Naive thymus-derived CD4-positive, alpha-beta T cell (primary cell): ENCODE results near the gene ADARB1. TPM values are rescaled to one million over a fixed set of nuclear protein-coding genes. Genes with fewer than 3 reads are reported as not detected.

Source experiments
- ATAC-seq: fragments of 150-1000 bp; cut with Tn5 transposase; 2 replicates; pipeline ENCODE4 v1.10.0; 2021; ENCODE audit warnings: mild to moderate bottlenecking, moderate library complexity
- CTCF ChIA-PET: fragments of 350-600 bp; sonication (Branson Sonifier 250); formaldehyde crosslinking; loops from one replicate; lab custom pipeline; 2021; ENCODE audit warnings: antibody characterized with exemption; lab: Charles Lee
- POLR2A ChIA-PET: fragments of 350-600 bp; sonication (Branson Sonifier 250); formaldehyde crosslinking; loops from one replicate; lab custom pipeline; 2021; ENCODE audit warnings: antibody characterized with exemption, inconsistent platforms; lab: Charles Lee
- DNase-seq, 9 donors: peaks; one replicate each; pipeline versions ENCODE4 v3.0.0 to v3.0.0-alpha.2; 2020 to 2022; ENCODE audit warnings: mixed read lengths in 1 of 9
- H3K27ac ChIP-seq: one replicate; pipeline ENCODE4 v1.7.0; 2013; ENCODE audit warnings: mild to moderate bottlenecking, low read depth, low read length, moderate library complexity
- H3K27me3 ChIP-seq, 2 donors: one replicate each; pipeline ENCODE4 v1.7.0; 2013; ENCODE audit warnings: low read length in 2 of 2, mild to moderate bottlenecking in 2 of 2, moderate library complexity in 2 of 2; ENCODE audit not compliant: control insufficient read depth in 2 of 2, insufficient read depth in 2 of 2
- H3K36me3 ChIP-seq, 3 experiments: 1 replicate in 2 of 3; 2 replicates in 1 of 3; pipeline ENCODE4 v1.7.0; 2013; ENCODE audit warnings: low read length in 3 of 3, mild to moderate bottlenecking in 3 of 3, moderate library complexity in 1 of 3; ENCODE audit not compliant: insufficient read depth in 3 of 3, control insufficient read depth in 2 of 3
- H3K4me1 ChIP-seq, 2 donors: one replicate each; pipeline ENCODE4 v1.7.0; 2013; ENCODE audit warnings: low read length in 2 of 2, mild to moderate bottlenecking in 2 of 2, moderate library complexity in 1 of 2; ENCODE audit not compliant: control insufficient read depth in 2 of 2, insufficient read depth in 2 of 2
- H3K4me3 ChIP-seq: 2 replicates; pipeline ENCODE4 v1.7.0; 2013; ENCODE audit warnings: mild to moderate bottlenecking, low read length
- H3K9me3 ChIP-seq, 3 experiments: 1 replicate in 2 of 3; 2 replicates in 1 of 3; pipeline ENCODE4 v1.7.0; 2013; ENCODE audit warnings: low read length in 3 of 3; ENCODE audit not compliant: control insufficient read depth in 2 of 3
- H3K27ac Mint-ChIP-seq, 9 donors: one replicate each; pipeline ENCODE4 v1.8.0; 2020 to 2022; ENCODE audit warnings: mixed read lengths in 9 of 9, mild to moderate bottlenecking in 8 of 9, moderate library complexity in 5 of 9, inconsistent platforms in 2 of 9
- H3K27me3 Mint-ChIP-seq, 5 donors: one replicate each; pipeline ENCODE4 v1.8.0; 2021 to 2022; ENCODE audit warnings: mixed read lengths in 5 of 5, mild to moderate bottlenecking in 1 of 5
- H3K36me3 Mint-ChIP-seq, 5 donors: one replicate each; pipeline ENCODE4 v1.8.0; 2020 to 2022; ENCODE audit warnings: mixed read lengths in 5 of 5, mild to moderate bottlenecking in 3 of 5, inconsistent platforms in 1 of 5
- H3K4me1 Mint-ChIP-seq, 7 donors: one replicate each; pipeline ENCODE4 v1.8.0; 2020 to 2022; ENCODE audit warnings: mixed read lengths in 7 of 7, mild to moderate bottlenecking in 3 of 7, inconsistent platforms in 1 of 7
- H3K4me3 Mint-ChIP-seq, 10 donors: one replicate each; pipeline ENCODE4 v1.8.0; 2020 to 2022; ENCODE audit warnings: mild to moderate bottlenecking in 10 of 10, mixed read lengths in 10 of 10, moderate library complexity in 6 of 10, inconsistent platforms in 2 of 10
- H3K9me3 Mint-ChIP-seq, 11 donors: one replicate each; pipeline ENCODE4 v1.8.0; 2020 to 2022; ENCODE audit warnings: mixed read lengths in 11 of 11, mild to moderate bottlenecking in 4 of 11, inconsistent platforms in 1 of 11, moderate library complexity in 1 of 11
- intact Hi-C, 2 donors: fragments of 100-400 bp; cut with micrococcal nuclease; formaldehyde crosslinking; loops; one replicate each; pipeline ENCODE4 v1.15.1; 2023
- polyA plus RNA-seq, 2 donors: library from polyadenylated mRNA; unstranded; fragments of 300-500 nt; fragmentation: Illumina TruSeq; gene quantifications; one replicate each; pipeline ENCODE4 v1.2.3, GENCODE V29; 2021
- total RNA-seq, 6 experiments: library from RNA in 5 of 6; stranded (reverse) in 5 of 6; gene quantifications; 1 replicate in 5 of 6; 2 replicates in 1 of 6; pipeline ENCODE4 v1.2.3 and lab custom pipeline; 2021 to 2026

Gene ADARB1
- total and polyA plus RNA-seq, 7 experiments from 2014 or later, result 6.2 to 52.2 (median 38.4) TPM

GRCh38 chr21:45029298-45029947 lies 45.0 kb upstream of the ADARB1 start:
- Mint-ChIP-seq H3K4me3 (no peak overlapping the region), H3K4me1 (peaks cover 0 to 5% (median 0%) of the 10 kb centered on the region in 7 donors), H3K27ac (no peak overlapping the region), H3K36me3 (no peaks in the 10 kb centered on the region), H3K27me3 (peaks cover 0 to 11% (median 4%) of the 10 kb centered on the region in 5 donors), H3K9me3 (peaks cover 0 to 8% (median 3%) of the 10 kb centered on the region in 11 donors)
- Histone ChIP-seq H3K36me3 (no peaks in the 10 kb centered on the region), H3K27ac (no peak overlapping the region), H3K4me3 (no peak overlapping the region), H3K9me3 (no peaks in the 10 kb centered on the region), H3K4me1 (no peaks in the 10 kb centered on the region), H3K27me3 (no peaks in the 10 kb centered on the region)
- CTCF ChIA-PET, result no interaction called here
- no peak for ATAC-seq
- DNase-seq, result no peak
- POLR2A ChIA-PET, result interaction anchor here (0.6 kb wide), 1 partner anchor 304 kb away, joined by 3 read pairs; no protein-coding TSS in a partner anchor
- intact Hi-C loops, result no loop called here

DNA sequence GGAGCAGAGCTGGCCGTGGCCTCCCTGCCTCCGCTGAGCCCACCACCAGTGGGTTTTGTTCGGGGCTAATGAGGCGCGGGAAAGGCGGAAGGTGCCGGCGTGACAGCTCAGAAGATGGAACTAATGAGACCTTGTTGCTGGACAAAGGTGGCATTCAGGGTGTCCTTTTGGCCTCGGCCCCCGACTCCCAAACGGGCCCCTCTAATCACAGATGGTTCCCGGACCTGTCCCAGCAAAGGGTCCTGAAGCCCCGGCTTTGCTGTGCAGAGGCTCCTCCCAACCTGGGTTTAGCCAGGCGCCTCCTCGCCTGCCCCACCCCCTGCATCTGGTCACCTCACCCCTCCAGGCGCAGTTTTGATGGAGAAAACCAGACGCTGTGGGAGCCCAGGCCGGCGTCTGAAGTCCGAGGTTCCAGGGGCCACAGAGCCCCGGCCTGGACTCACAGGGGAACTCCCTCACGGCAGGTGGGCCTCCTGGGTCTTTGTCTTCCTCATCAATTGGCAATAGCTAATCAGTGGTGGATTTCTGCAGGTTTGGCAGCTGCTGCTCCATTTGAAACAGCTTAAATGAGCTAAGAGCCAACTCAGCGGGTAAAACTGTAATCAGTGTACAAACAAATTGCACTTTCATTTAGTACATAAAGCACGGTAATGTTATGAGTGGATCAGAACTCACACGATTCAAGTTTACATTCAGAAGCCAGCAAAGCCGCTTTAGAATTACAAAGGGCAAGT lies 44.3 kb upstream of the ADARB1 start:
- ChIA-PET POLR2A (no interaction called here), CTCF (no interaction called here)
- intact Hi-C loops, result no loop called here
- Mint-ChIP-seq H3K4me3 (no peak overlapping the region), H3K9me3 (peaks cover 0 to 3% (median 0%) of the 10 kb centered on the region in 11 donors), H3K27ac (no peak overlapping the region), H3K27me3 (peaks cover 0 to 6% (median 4%) of the 10 kb centered on the region in 5 donors), H3K4me1 (peaks cover 0 to 5% (median 0%) of the 10 kb centered on the region in 7 donors), H3K36me3 (no peaks in the 10 kb centered on the region)
- DNase-seq, result no peak
- H3K27me3 ChIP-seq, result no peaks in the 10 kb centered on the region
- H3K4me1 ChIP-seq, result no peaks in the 10 kb centered on the region
- H3K36me3 ChIP-seq, result no peaks in the 10 kb centered on the region
- no peaks in the 10 kb centered on the region for H3K9me3 ChIP-seq
- H3K27ac ChIP-seq, result no peak overlapping the region
- no peak for ATAC-seq
- H3K4me3 ChIP-seq, result no peak overlapping the region

DNA sequence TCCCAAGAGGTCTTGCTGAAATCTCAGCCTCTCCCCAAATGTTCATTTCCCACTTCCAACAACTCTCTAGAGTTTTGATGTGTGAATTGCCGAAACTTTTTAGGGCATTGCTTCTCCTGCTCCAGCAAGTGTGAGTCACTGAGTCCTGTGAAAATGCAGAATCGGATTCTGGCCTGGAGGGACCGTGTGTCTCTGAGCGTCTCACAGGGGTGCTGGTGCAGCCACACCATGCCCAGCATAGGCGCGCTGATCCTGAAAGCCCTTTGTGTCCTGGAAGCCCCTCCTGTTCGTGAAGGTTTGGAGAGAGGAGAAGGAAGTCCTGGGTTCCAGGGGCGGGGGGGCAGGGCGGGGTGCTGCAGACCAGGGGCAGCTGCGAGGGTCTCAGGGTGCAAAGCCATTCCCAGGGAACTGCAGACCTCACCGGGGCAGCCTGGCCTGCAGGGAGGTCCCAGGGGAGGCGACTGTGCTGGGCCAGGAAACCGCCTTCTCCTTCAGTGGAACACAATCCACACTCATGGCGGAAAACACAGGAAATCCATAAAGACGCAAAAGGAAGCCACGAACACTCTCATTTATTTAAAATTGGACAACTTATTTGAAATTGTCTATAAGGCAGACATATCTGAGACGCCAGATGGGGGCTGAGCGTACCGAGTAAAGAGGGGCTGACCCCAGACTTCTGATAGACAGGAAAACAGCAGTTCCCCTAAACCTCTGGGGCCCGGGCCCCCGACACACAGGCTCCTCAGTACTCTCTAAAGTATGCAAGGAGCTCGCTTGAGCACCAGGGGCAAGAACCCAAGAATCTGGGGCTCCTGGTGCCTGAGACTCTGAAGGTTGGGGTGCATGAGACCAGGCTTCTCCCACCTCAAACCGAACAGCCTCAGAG lies 43.5 kb upstream of the ADARB1 start:
- ATAC-seq (no peak), DNase-seq (no peak)
- peaks cover 0 to 8% (median 2%) of the 10 kb centered on the region in 11 donors for H3K9me3 Mint-ChIP-seq
- Histone ChIP-seq H3K36me3 (no peaks in the 10 kb centered on the region), H3K27me3 (no peaks in the 10 kb centered on the region), H3K4me3 (no peak overlapping the region), H3K4me1 (no peaks in the 10 kb centered on the region), H3K27ac (no peak overlapping the region), H3K9me3 (no peaks in the 10 kb centered on the region)
- ChIA-PET POLR2A (no interaction called here), CTCF (no interaction called here)
- H3K36me3 Mint-ChIP-seq, result peaks cover 0 to 5% (median 0%) of the 10 kb centered on the region in 5 donors
- intact Hi-C loops, result no loop called here
- peaks cover 0 to 5% (median 0%) of the 10 kb centered on the region in 7 donors for H3K4me1 Mint-ChIP-seq
- H3K27me3 Mint-ChIP-seq, result peaks cover 0 to 6% (median 2%) of the 10 kb centered on the region in 5 donors
- H3K4me3 Mint-ChIP-seq, result no peak overlapping the region
- no peak overlapping the region for H3K27ac Mint-ChIP-seq

- intact Hi-C loops, result no loop called here
- no peaks in the 10 kb centered on the region for H3K27me3 ChIP-seq
- H3K36me3 ChIP-seq, result no peaks in the 10 kb centered on the region
- no peaks in the 10 kb centered on the region for H3K9me3 ChIP-seq
- H3K4me3 ChIP-seq, result no peak overlapping the region
- no peaks in the 10 kb centered on the region for H3K4me1 ChIP-seq
- POLR2A ChIA-PET, result no interaction called here
- ATAC-seq (no peak), DNase-seq (no peak)
- Mint-ChIP-seq H3K9me3 (peaks cover 0 to 14% (median 4%) of the 10 kb centered on the region in 11 donors), H3K36me3 (peaks cover 0 to 8% (median 0%) of the 10 kb centered on the region in 5 donors), H3K27me3 (peaks cover 0 to 6% (median 2%) of the 10 kb centered on the region in 5 donors), H3K27ac (no peak overlapping the region), H3K4me1 (peaks cover 0 to 5% (median 0%) of the 10 kb centered on the region in 7 donors), H3K4me3 (no peak overlapping the region)
- no peak overlapping the region for H3K27ac ChIP-seq
- CTCF ChIA-PET, result no interaction called here
Observed at GRCh38 chr21:45031571-45032191, 42.7 kb upstream of the ADARB1 start.

DNA sequence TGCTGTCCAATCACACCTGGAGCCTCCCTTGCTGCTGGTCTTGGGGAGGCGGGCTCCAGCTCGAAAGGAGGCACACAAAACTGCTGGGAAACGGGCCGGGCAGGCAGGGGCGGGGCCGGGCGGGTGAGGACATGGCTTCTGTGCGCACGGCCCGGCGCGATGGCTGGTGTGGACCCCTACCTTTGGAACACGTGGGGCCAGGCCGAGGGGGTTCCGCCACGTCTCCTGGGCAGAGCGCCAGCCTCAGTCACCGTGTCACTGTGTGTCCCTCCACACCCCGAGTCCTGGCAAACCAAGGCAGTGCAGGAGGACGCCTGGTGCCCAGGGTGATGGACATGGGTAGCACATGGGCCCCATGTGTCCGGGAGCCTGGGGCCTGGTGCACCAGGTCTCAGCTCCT lies 42.0 kb upstream of the ADARB1 start:
- H3K27me3 ChIP-seq, result no peaks in the 10 kb centered on the region
- Mint-ChIP-seq H3K36me3 (peaks cover 0 to 12% (median 0%) of the 10 kb centered on the region in 5 donors), H3K9me3 (peaks cover 0 to 19% (median 9%) of the 10 kb centered on the region in 11 donors), H3K27ac (no peak overlapping the region), H3K27me3 (peaks cover 0 to 6% (median 2%) of the 10 kb centered on the region in 5 donors), H3K4me3 (no peak overlapping the region), H3K4me1 (peaks cover 0 to 5% (median 0%) of the 10 kb centered on the region in 7 donors)
- H3K9me3 ChIP-seq, result no peaks in the 10 kb centered on the region
- H3K4me3 ChIP-seq, result no peak overlapping the region
- ATAC-seq (no peak), DNase-seq (no peak)
- CTCF ChIA-PET, result no interaction called here
- no peaks in the 10 kb centered on the region for H3K4me1 ChIP-seq
- POLR2A ChIA-PET, result no interaction called here
- no peak overlapping the region for H3K27ac ChIP-seq
- H3K36me3 ChIP-seq, result no peaks in the 10 kb centered on the region
- intact Hi-C loops, result no loop called here
